ENCODE measurements around the gene ANLN. TPM values are rescaled to one million over a fixed set of nuclear protein-coding genes. Genes with fewer than 3 reads are reported as not detected.

ANLN gene
- polyA plus RNA-seq, 1 donor from 2014 or later: 5.8 TPM

DNA sequence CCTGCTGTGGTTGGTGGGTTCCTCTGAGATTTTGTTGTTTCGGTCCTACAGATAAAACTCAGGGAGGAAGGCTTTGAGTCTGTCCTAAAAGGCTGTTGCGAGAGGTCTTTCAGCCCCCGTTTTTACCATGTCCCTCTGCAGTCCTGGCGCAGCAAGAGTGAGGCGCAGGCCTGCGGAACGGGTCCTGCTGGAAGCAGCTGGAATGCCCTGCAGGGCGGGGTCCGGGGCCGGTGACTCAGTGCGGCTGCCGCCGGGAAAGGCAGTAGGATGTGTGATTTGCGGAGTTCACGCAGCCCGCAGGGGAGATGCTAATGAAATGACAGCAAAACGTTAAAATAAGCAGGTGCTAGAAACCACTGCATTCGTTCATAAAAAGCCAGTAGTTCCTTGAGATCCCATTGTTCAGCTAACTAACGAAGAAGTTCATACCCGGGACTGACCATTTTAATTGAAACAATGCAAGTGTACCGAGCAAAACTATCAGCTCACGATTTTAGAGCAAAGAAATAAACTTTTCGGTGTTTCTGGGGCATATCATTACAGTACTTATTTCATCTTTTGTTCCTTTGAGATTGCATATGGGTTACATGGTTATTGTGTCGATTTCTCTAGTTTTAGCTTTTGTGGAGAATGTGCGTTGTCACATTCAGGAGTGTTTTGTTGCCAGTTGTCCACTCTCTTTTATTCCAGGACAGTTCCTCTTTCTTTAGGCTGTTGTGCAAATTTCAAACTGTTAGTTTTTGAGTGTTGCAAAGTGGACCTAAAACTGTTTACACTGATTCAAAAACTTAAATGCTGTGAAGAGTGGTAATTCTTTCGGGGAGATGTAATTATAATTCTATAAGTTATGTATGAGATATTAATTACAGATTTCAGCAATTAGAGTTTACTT lies 783 bp downstream of the ANLN start:
- H3K79me2 ChIP-seq (replicated peaks; ENCODE audit: insufficient read depth, low read length): peaks cover 38% of the 10 kb centered on the region
- peak overlapping the region; percentile 81 for H3K27ac ChIP-seq (ENCODE audit: low read length)
- H2AFZ ChIP-seq (ENCODE audit: low read depth, low read length): peak overlapping the region; percentile 96
- H3K9me3 ChIP-seq (ENCODE audit: low read length): no peaks in the 10 kb centered on the region
- H3K27me3 ChIP-seq (ENCODE audit: insufficient read depth, low read depth, low read length): no peaks in the 10 kb centered on the region
- peak overlapping the region; percentile 73 for H3K9ac ChIP-seq (ENCODE audit: low read length)
- no peaks in the 10 kb centered on the region for H3K36me3 ChIP-seq (ENCODE audit: insufficient read depth, low read length)
- H4K20me1 ChIP-seq (ENCODE audit: insufficient read depth): no peaks in the 10 kb centered on the region
- peak overlapping the region; percentile 92 for H3K4me3 ChIP-seq (ENCODE audit: low read length)
- H3K9me2 ChIP-seq (ENCODE audit: insufficient read depth, low read length): no peaks in the 10 kb centered on the region
- H3F3A ChIP-seq (ENCODE audit: insufficient read depth, low read length, poor library complexity, severe bottlenecking): no peaks in the 10 kb centered on the region
- TF ChIP-seq EP300 (conservative IDR thresholded peaks at IDR 0.05; ENCODE audit: poor library complexity, severe bottlenecking) (peak; percentile 34), POLR2AphosphoS5 (IDR thresholded peaks at IDR 0.05) (peak; percentile 38), EZH2 (IDR thresholded peaks at IDR 0.05; ENCODE audit: borderline replicate concordance, insufficient read depth, low read length, poor library complexity, severe bottlenecking) (no peak), CTCF (IDR thresholded peaks at IDR 0.05; ENCODE audit: poor library complexity, severe bottlenecking) (peak; percentile 40), TAF1 (IDR thresholded peaks at IDR 0.05; ENCODE audit: low read depth) (no peak), RAD21 (conservative IDR thresholded peaks at IDR 0.05) (no peak), SMC3 (conservative IDR thresholded peaks at IDR 0.05; ENCODE audit: poor library complexity) (no peak)
- TF ChIP-seq, protein P1, sequence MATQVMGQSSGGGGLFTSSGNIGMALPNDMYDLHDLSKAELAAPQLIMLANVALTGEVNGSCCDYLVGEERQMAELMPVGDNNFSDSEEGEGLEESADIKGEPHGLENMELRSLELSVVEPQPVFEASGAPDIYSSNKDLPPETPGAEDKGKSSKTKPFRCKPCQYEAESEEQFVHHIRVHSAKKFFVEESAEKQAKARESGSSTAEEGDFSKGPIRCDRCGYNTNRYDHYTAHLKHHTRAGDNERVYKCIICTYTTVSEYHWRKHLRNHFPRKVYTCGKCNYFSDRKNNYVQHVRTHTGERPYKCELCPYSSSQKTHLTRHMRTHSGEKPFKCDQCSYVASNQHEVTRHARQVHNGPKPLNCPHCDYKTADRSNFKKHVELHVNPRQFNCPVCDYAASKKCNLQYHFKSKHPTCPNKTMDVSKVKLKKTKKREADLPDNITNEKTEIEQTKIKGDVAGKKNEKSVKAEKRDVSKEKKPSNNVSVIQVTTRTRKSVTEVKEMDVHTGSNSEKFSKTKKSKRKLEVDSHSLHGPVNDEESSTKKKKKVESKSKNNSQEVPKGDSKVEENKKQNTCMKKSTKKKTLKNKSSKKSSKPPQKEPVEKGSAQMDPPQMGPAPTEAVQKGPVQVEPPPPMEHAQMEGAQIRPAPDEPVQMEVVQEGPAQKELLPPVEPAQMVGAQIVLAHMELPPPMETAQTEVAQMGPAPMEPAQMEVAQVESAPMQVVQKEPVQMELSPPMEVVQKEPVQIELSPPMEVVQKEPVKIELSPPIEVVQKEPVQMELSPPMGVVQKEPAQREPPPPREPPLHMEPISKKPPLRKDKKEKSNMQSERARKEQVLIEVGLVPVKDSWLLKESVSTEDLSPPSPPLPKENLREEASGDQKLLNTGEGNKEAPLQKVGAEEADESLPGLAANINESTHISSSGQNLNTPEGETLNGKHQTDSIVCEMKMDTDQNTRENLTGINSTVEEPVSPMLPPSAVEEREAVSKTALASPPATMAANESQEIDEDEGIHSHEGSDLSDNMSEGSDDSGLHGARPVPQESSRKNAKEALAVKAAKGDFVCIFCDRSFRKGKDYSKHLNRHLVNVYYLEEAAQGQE (IDR thresholded peaks at IDR 0.05; ENCODE audit: borderline replicate concordance): no peak
- peak overlapping the region; percentile 72 for H3K4me2 ChIP-seq (ENCODE audit: low read length)

DNA sequence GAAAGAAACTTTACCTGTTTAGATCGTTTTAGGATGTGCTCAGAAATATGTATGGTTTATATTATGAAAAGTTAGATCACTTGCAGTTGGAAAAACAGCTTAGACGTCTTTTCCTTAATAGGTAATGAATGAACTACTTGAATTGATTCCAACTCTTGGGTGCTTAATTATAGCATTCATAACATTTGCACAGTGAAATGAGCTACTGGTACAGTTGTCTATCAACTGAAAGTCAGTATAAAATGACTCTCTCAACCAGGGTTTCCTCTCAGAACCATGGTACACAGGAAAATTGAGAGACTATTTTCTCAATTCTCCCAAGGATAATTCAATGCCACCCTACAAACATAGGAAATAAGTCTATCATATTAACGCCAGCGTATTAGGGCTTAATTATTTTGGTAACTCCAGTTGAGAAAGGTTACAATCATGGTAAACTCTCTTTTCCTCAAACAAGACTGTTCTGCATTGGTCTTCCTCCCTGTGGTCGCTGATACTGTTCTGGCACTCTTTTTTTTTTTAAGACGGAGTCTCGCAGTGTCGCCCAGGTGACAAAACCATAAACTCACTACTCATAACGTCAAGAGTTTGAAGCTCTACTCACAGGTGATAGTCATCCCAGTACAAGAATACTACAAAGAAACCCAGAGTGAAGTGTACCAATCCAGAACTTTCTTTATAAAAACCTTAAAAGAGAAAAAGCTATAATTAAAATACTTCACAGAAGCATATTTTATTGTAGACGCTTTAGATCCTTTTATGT lies 2.0 kb downstream of the ANLN start:
- peak overlapping the region; percentile 96 for H2AFZ ChIP-seq (ENCODE audit: low read depth, low read length)
- H3K79me2 ChIP-seq (replicated peaks; ENCODE audit: insufficient read depth, low read length): peaks cover 48% of the 10 kb centered on the region
- peak overlapping the region; percentile 92 for H3K4me3 ChIP-seq (ENCODE audit: low read length)

More for the DNA sequence above, 2.0 kb downstream of the ANLN start:
- Histone ChIP-seq H3K36me3 (ENCODE audit: insufficient read depth, low read length) (no peaks in the 10 kb centered on the region), H4K20me1 (ENCODE audit: insufficient read depth) (no peaks in the 10 kb centered on the region), H3K27ac (ENCODE audit: low read length) (no peak overlapping the region), H3F3A (ENCODE audit: insufficient read depth, low read length, poor library complexity, severe bottlenecking) (no peaks in the 10 kb centered on the region), H3K9me3 (ENCODE audit: low read length) (no peaks in the 10 kb centered on the region), H3K4me2 (ENCODE audit: low read length) (no peak overlapping the region), H3K9ac (ENCODE audit: low read length) (no peak overlapping the region), H3K9me2 (ENCODE audit: insufficient read depth, low read length) (no peaks in the 10 kb centered on the region), H3K27me3 (ENCODE audit: insufficient read depth, low read depth, low read length) (no peaks in the 10 kb centered on the region)
- TF ChIP-seq CTCF (IDR thresholded peaks at IDR 0.05; ENCODE audit: poor library complexity, severe bottlenecking): no peak
- TF ChIP-seq POLR2AphosphoS5 (IDR thresholded peaks at IDR 0.05): no peak
- TF ChIP-seq MXI1 (conservative IDR thresholded peaks at IDR 0.05; ENCODE audit: poor library complexity, severe bottlenecking): no peak
- no peak for TF ChIP-seq RAD21 (conservative IDR thresholded peaks at IDR 0.05)
- no peak for TF ChIP-seq TAF1 (IDR thresholded peaks at IDR 0.05; ENCODE audit: low read depth)
- no peak for TF ChIP-seq EZH2 (IDR thresholded peaks at IDR 0.05; ENCODE audit: borderline replicate concordance, insufficient read depth, low read length, poor library complexity, severe bottlenecking)
- TF ChIP-seq EP300 (conservative IDR thresholded peaks at IDR 0.05; ENCODE audit: poor library complexity, severe bottlenecking): no peak
- TF ChIP-seq, protein P1 (IDR thresholded peaks at IDR 0.05; ENCODE audit: borderline replicate concordance): no peak
- no peak for TF ChIP-seq SMC3 (conservative IDR thresholded peaks at IDR 0.05; ENCODE audit: poor library complexity)

Measured in neural cell (in vitro differentiated cells).